ENCODE results near the gene MTHFSD.

Gene MTHFSD

GRCh38 chr16:86554917-86555703 is at the start of gene MTHFSD:
MTHFSD (minus strand) TSS chr16:86555235; CDS start chr16:86555184, 51 bp downstream.
- peak within 1 kb of the TSS; percentile 100 for H3K4me3 ChIP-seq (ENCODE audit: low read length)
- TF ChIP-seq ZNF274 (IDR thresholded peaks at IDR 0.05; ENCODE audit: low read depth, low read length): no peak

GRCh38 chr16:86604436-86605193 is 49.6 kb upstream of the MTHFSD start:
- TF ChIP-seq ZNF274 (IDR thresholded peaks at IDR 0.05; ENCODE audit: low read depth, low read length): no peak
- H3K4me3 ChIP-seq (ENCODE audit: low read length): peak overlapping the region; percentile 49; the same call in 1 of the 2 replicates

GRCh38 chr16:86602521-86602920 is 47.5 kb upstream of the MTHFSD start:
- TF ChIP-seq ZNF274 (IDR thresholded peaks at IDR 0.05; ENCODE audit: low read depth, low read length): no peak
- H3K4me3 ChIP-seq (ENCODE audit: low read length): no peak overlapping the region

- H3K4me3 ChIP-seq (ENCODE audit: low read length): no peak overlapping the region
- no peak for TF ChIP-seq ZNF274 (IDR thresholded peaks at IDR 0.05; ENCODE audit: low read depth, low read length)
Observed at GRCh38 chr16:86601356-86601755, 46.3 kb upstream of the MTHFSD start.

- no peak for TF ChIP-seq ZNF274 (IDR thresholded peaks at IDR 0.05; ENCODE audit: low read depth, low read length)
Observed at GRCh38 chr16:86598607-86599565, 43.9 kb upstream of the MTHFSD start.

GRCh38 chr16:86597880-86598606 is 43.0 kb upstream of the MTHFSD start:
- no peak for TF ChIP-seq ZNF274 (IDR thresholded peaks at IDR 0.05; ENCODE audit: low read depth, low read length)
- no peak overlapping the region for H3K4me3 ChIP-seq (ENCODE audit: low read length)

More at GRCh38 chr16:86598607-86599565, 43.9 kb upstream of the MTHFSD start:
- no peak overlapping the region for H3K4me3 ChIP-seq (ENCODE audit: low read length)

- no peak for TF ChIP-seq ZNF274 (IDR thresholded peaks at IDR 0.05; ENCODE audit: low read depth, low read length)
- H3K4me3 ChIP-seq (ENCODE audit: low read length): no peak overlapping the region
Observed at GRCh38 chr16:86597126-86597879, 42.3 kb upstream of the MTHFSD start.

GRCh38 chr16:86595983-86596605 is 41.1 kb upstream of the MTHFSD start:
- no peak for TF ChIP-seq ZNF274 (IDR thresholded peaks at IDR 0.05; ENCODE audit: low read depth, low read length)
- no peak overlapping the region for H3K4me3 ChIP-seq (ENCODE audit: low read length)

- no peak overlapping the region for H3K4me3 ChIP-seq (ENCODE audit: low read length)
- no peak for TF ChIP-seq ZNF274 (IDR thresholded peaks at IDR 0.05; ENCODE audit: low read depth, low read length)
Observed at GRCh38 chr16:86594721-86595120, 39.7 kb upstream of the MTHFSD start.

GRCh38 chr16:86593913-86594620 is 39.0 kb upstream of the MTHFSD start:
- H3K4me3 ChIP-seq (ENCODE audit: low read length): no peak overlapping the region
- no peak for TF ChIP-seq ZNF274 (IDR thresholded peaks at IDR 0.05; ENCODE audit: low read depth, low read length)

- no peak overlapping the region for H3K4me3 ChIP-seq (ENCODE audit: low read length)
- TF ChIP-seq ZNF274 (IDR thresholded peaks at IDR 0.05; ENCODE audit: low read depth, low read length): no peak
Observed at GRCh38 chr16:86591270-86591669, 36.2 kb upstream of the MTHFSD start.

Measured in GM08714 (cell line).